ENCODE measurements around the gene HTRA1. TPM values are rescaled to one million over a fixed set of nuclear protein-coding genes. Genes with fewer than 3 reads are reported as not detected.

The HTRA1 gene
- total and polyA plus RNA-seq, 4 donors, result 261 to 465 (median 355) TPM

- WGBS, 2 donors, result 54% methylated on average over 2 of the region's 2 CpGs
- H3K27ac ChIP-seq (ENCODE audit: low read depth in 1 of 2, low read length in 2 of 2), result no peak overlapping the region
- no peaks in the 10 kb centered on the region for H3K27me3 ChIP-seq (ENCODE audit: control insufficient read depth in 1 of 2, insufficient read depth in 2 of 2, low read length in 1 of 2)
- no peak overlapping the region for H3K4me3 ChIP-seq (ENCODE audit: low read length in 2 of 2)
- peaks cover 0 to 2% of the 10 kb centered on the region in 2 donors for H3K4me1 ChIP-seq (ENCODE audit: control insufficient read depth in 1 of 2, insufficient read depth in 2 of 2, low read length in 2 of 2)
- intact Hi-C loops (cut with DNase I), result loop anchor here in 1 of 2 donors (5.0 kb wide), 1 partner anchor 120 kb away; no protein-coding TSS in a partner anchor
- ATAC-seq (ENCODE audit: low FRiP score) (no peak), DNase-seq (no peak)
- H3K36me3 ChIP-seq (ENCODE audit: control insufficient read depth in 1 of 2, insufficient read depth in 2 of 2, low read length in 1 of 2), result no peaks in the 10 kb centered on the region
- no peaks in the 10 kb centered on the region for H3K9me3 ChIP-seq (ENCODE audit: control insufficient read depth, low read length)
Measured at GRCh38 chr10:122446668-122447423, 14.5 kb upstream of the HTRA1 start.

- Histone ChIP-seq H3K4me3 (ENCODE audit: low read length in 2 of 2) (no peak overlapping the region), H3K27ac (ENCODE audit: low read depth in 1 of 2, low read length in 2 of 2) (no peak overlapping the region), H3K36me3 (ENCODE audit: control insufficient read depth in 1 of 2, insufficient read depth in 2 of 2, low read length in 1 of 2) (no peaks in the 10 kb centered on the region), H3K27me3 (ENCODE audit: control insufficient read depth in 1 of 2, insufficient read depth in 2 of 2, low read length in 1 of 2) (no peaks in the 10 kb centered on the region), H3K9me3 (ENCODE audit: control insufficient read depth, low read length) (no peaks in the 10 kb centered on the region), H3K4me1 (ENCODE audit: control insufficient read depth in 1 of 2, insufficient read depth in 2 of 2, low read length in 2 of 2) (peaks cover 0 to 2% of the 10 kb centered on the region in 2 donors)
- WGBS, 2 donors, result 97 to 98% methylated on average over 3 of the region's 3 CpGs
- ATAC-seq (ENCODE audit: low FRiP score), result no peak
- intact Hi-C loops (cut with DNase I), result loop anchor here in 1 of 2 donors (5.0 kb wide), 1 partner anchor 119 kb away; no protein-coding TSS in a partner anchor
- DNase-seq, result no peak
Measured at GRCh38 chr10:122448600-122448999, 12.8 kb upstream of the HTRA1 start.

- Histone ChIP-seq H3K27me3 (ENCODE audit: control insufficient read depth in 1 of 2, insufficient read depth in 2 of 2, low read length in 1 of 2) (no peaks in the 10 kb centered on the region), H3K4me3 (ENCODE audit: low read length in 2 of 2) (no peak overlapping the region), H3K4me1 (ENCODE audit: control insufficient read depth in 1 of 2, insufficient read depth in 2 of 2, low read length in 2 of 2) (peaks cover 0 to 2% of the 10 kb centered on the region in 2 donors), H3K36me3 (ENCODE audit: control insufficient read depth in 1 of 2, insufficient read depth in 2 of 2, low read length in 1 of 2) (no peaks in the 10 kb centered on the region), H3K9me3 (ENCODE audit: control insufficient read depth, low read length) (no peaks in the 10 kb centered on the region), H3K27ac (ENCODE audit: low read depth in 1 of 2, low read length in 2 of 2) (no peak overlapping the region)
- no peak for DNase-seq
- intact Hi-C loops (cut with DNase I), result loop anchor here in 1 of 2 donors (5.0 kb wide), 1 partner anchor 118 kb away; no protein-coding TSS in a partner anchor
- no peak for ATAC-seq (ENCODE audit: low FRiP score)
- WGBS, 2 donors, result 93 to 98% methylated on average over 4 of the region's 4 CpGs
Measured at GRCh38 chr10:122449153-122449552, 12.2 kb upstream of the HTRA1 start.

DNA sequence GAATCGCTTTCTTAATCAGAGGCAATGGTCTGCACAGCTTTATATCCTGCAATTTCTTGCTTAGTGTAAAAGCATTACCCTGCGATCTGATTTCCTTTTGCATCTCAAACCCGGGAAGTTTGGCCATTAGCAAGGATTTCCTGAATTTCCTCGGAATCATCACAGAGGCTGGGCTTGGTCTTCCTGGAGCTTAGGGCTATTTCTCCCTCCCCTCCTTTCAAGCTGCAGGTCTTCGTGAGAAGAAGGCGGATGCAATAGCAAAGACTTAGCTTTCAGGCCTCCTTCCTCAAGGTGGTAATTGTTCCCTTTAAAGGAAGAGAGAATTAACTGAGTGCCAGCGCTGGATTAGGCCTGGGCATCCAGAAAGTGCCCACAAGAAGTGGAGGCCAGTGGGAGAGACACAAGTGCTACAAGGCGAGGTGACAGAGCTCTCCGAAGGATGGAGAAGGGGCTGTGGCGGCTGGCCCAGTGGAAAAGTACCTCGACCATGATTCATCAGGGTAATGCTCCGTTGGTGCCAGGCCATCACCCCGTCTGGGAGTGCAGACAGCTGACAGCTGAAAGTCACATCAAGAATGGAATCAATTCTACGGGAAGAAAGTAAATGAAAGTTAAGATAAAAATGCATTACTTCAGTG, 10.9 kb upstream of the HTRA1 start:
- Histone ChIP-seq H3K27ac (ENCODE audit: low read depth in 1 of 2, low read length in 2 of 2) (no peak overlapping the region), H3K4me3 (ENCODE audit: low read length in 2 of 2) (no peak overlapping the region), H3K9me3 (ENCODE audit: control insufficient read depth, low read length) (no peaks in the 10 kb centered on the region), H3K27me3 (ENCODE audit: control insufficient read depth in 1 of 2, insufficient read depth in 2 of 2, low read length in 1 of 2) (no peaks in the 10 kb centered on the region), H3K36me3 (ENCODE audit: control insufficient read depth in 1 of 2, insufficient read depth in 2 of 2, low read length in 1 of 2) (no peaks in the 10 kb centered on the region), H3K4me1 (ENCODE audit: control insufficient read depth in 1 of 2, insufficient read depth in 2 of 2, low read length in 2 of 2) (peaks cover 0 to 2% of the 10 kb centered on the region in 2 donors)
- 76% methylated on average over 14 of the region's 14 CpGs for WGBS, 2 donors
- DNase-seq (no peak), ATAC-seq (ENCODE audit: low FRiP score) (no peak)
- intact Hi-C loops (cut with DNase I), result no loop called here

DNA sequence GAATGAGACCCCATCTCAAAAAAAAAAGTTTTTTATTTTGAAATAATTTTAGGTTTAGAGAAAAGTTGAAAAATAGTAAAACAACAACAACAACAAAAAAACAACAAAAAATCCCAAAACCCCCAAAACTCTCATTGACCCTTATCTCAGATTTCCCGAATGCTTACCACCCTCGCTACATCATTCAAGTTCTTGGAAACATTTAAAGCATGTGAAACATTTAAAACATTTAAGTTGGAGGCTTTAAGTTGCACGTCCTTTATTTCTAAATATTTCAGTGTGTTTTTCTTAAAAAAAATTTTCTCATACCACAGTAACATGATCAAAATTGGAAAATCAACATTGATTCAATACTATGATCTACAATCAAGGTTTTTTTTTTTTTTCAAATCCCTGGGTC, 7.3 kb upstream of the HTRA1 start:
- Histone ChIP-seq H3K4me1 (ENCODE audit: control insufficient read depth in 1 of 2, insufficient read depth in 2 of 2, low read length in 2 of 2) (no peaks in the 10 kb centered on the region), H3K36me3 (ENCODE audit: control insufficient read depth in 1 of 2, insufficient read depth in 2 of 2, low read length in 1 of 2) (no peaks in the 10 kb centered on the region), H3K27me3 (ENCODE audit: control insufficient read depth in 1 of 2, insufficient read depth in 2 of 2, low read length in 1 of 2) (no peaks in the 10 kb centered on the region), H3K9me3 (ENCODE audit: control insufficient read depth, low read length) (no peaks in the 10 kb centered on the region), H3K4me3 (ENCODE audit: low read length in 2 of 2) (no peak overlapping the region), H3K27ac (ENCODE audit: low read depth in 1 of 2, low read length in 2 of 2) (no peak overlapping the region)
- intact Hi-C loops (cut with DNase I), result no loop called here
- WGBS, 2 donors, result 87 to 88% methylated on average over 3 of the region's 3 CpGs
- ATAC-seq (ENCODE audit: low FRiP score) (no peak), DNase-seq (no peak)

DNA sequence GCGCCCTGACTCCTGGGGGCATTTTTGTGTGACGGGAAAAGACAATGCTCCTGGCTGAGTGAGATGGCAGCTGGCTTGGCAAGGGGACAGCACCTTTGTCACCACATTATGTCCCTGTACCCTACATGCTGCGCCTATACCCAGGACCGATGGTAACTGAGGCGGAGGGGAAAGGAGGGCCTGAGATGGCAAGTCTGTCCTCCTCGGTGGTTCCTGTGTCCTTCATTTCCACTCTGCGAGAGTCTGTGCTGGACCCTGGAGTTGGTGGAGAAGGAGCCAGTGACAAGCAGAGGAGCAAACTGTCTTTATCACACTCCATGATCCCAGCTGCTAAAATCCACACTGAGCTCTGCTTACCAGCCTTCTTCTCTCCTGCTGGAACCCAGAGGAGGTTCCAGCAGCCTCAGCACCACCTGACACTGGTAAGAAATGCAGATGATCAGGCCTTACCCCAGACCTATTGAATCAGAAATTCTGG, 6.7 kb upstream of the HTRA1 start, which contains the start of gene ARMS2:
ARMS2 (plus strand) TSS at position 51 of the 478 bp plus-strand sequence; CDS start at position 126, 75 bp downstream.
- no peak for ATAC-seq (ENCODE audit: low FRiP score)
- Histone ChIP-seq H3K27me3 (ENCODE audit: control insufficient read depth in 1 of 2, insufficient read depth in 2 of 2, low read length in 1 of 2) (no peaks in the 10 kb centered on the region), H3K36me3 (ENCODE audit: control insufficient read depth in 1 of 2, insufficient read depth in 2 of 2, low read length in 1 of 2) (no peaks in the 10 kb centered on the region), H3K9me3 (ENCODE audit: control insufficient read depth, low read length) (no peaks in the 10 kb centered on the region), H3K4me3 (ENCODE audit: low read length in 2 of 2) (no peak within 1 kb of the TSS), H3K4me1 (ENCODE audit: control insufficient read depth in 1 of 2, insufficient read depth in 2 of 2, low read length in 2 of 2) (no peaks in the 10 kb centered on the region), H3K27ac (ENCODE audit: low read depth in 1 of 2, low read length in 2 of 2) (no peak within 1 kb of the TSS)
- WGBS, 2 donors, result 84 to 88% methylated on average over 7 of the region's 7 CpGs
- intact Hi-C loops (cut with DNase I), result no loop called here
- no peak for DNase-seq

GRCh38 chr10:122455376-122456079, 5.8 kb upstream of the HTRA1 start:
- H3K4me1 ChIP-seq (ENCODE audit: control insufficient read depth in 1 of 2, insufficient read depth in 2 of 2, low read length in 2 of 2), result no peaks in the 10 kb centered on the region
- ATAC-seq (ENCODE audit: low FRiP score), result no peak
- H3K27ac ChIP-seq (ENCODE audit: low read depth in 1 of 2, low read length in 2 of 2), result no peak overlapping the region
- H3K4me3 ChIP-seq (ENCODE audit: low read length in 2 of 2), result no peak overlapping the region
- no peaks in the 10 kb centered on the region for H3K36me3 ChIP-seq (ENCODE audit: control insufficient read depth in 1 of 2, insufficient read depth in 2 of 2, low read length in 1 of 2)
- no peak for DNase-seq
- no peaks in the 10 kb centered on the region for H3K9me3 ChIP-seq (ENCODE audit: control insufficient read depth, low read length)
- 91 to 95% methylated on average over 11 of the region's 11 CpGs for WGBS, 2 donors
- intact Hi-C loops (cut with DNase I), result no loop called here
- H3K27me3 ChIP-seq (ENCODE audit: control insufficient read depth in 1 of 2, insufficient read depth in 2 of 2, low read length in 1 of 2), result no peaks in the 10 kb centered on the region

DNA sequence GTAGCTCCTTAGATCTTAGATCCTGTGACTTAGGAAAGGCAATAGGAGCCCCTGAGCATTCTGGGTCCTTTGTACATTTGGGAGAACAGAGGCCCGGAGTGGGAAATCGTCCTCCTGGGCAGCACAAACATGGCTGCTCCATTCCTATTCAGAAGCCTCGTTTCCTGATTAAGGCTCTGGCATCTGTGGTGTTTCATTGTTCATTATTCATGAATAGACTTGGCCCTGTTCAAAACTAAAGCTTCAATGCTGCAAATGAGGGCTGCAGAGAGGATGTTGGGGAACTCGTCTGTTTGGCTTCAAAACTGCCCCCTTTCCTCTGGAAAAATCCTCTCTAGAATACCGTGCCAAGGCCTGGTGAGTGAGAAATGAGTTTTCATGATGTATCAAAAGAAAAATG, 3.4 kb upstream of the HTRA1 start:
- no peak for DNase-seq
- Histone ChIP-seq H3K36me3 (ENCODE audit: control insufficient read depth in 1 of 2, insufficient read depth in 2 of 2, low read length in 1 of 2) (no peaks in the 10 kb centered on the region), H3K27me3 (ENCODE audit: control insufficient read depth in 1 of 2, insufficient read depth in 2 of 2, low read length in 1 of 2) (no peaks in the 10 kb centered on the region), H3K4me1 (ENCODE audit: control insufficient read depth in 1 of 2, insufficient read depth in 2 of 2, low read length in 2 of 2) (no peaks in the 10 kb centered on the region), H3K4me3 (ENCODE audit: low read length in 2 of 2) (no peak overlapping the region), H3K9me3 (ENCODE audit: control insufficient read depth, low read length) (no peaks in the 10 kb centered on the region), H3K27ac (ENCODE audit: low read depth in 1 of 2, low read length in 2 of 2) (no peak overlapping the region)
- no peak for ATAC-seq (ENCODE audit: low FRiP score)
- intact Hi-C loops (cut with DNase I), result no loop called here
- 86 to 90% methylated on average over 5 of the region's 5 CpGs for WGBS, 2 donors
